Fibroblast of peridontal ligament (primary cell): Measurements from ENCODE around the gene EEF2KMT.
A peak's percentile ranks its signal among the peaks of the same experiment; 100 is the strongest.
"Not testable (repeated sequence)": the region's sequence is repeated elsewhere in the genome, so short reads cannot be mapped to it uniquely, and the experiment has no call there.

ENCODE experiments used
- DNase-seq: peaks from one replicate; pipeline ENCODE4 v3.0.0-alpha.2; 2010; ENCODE audit errors: extremely low read depth

EEF2KMT gene

DNA sequence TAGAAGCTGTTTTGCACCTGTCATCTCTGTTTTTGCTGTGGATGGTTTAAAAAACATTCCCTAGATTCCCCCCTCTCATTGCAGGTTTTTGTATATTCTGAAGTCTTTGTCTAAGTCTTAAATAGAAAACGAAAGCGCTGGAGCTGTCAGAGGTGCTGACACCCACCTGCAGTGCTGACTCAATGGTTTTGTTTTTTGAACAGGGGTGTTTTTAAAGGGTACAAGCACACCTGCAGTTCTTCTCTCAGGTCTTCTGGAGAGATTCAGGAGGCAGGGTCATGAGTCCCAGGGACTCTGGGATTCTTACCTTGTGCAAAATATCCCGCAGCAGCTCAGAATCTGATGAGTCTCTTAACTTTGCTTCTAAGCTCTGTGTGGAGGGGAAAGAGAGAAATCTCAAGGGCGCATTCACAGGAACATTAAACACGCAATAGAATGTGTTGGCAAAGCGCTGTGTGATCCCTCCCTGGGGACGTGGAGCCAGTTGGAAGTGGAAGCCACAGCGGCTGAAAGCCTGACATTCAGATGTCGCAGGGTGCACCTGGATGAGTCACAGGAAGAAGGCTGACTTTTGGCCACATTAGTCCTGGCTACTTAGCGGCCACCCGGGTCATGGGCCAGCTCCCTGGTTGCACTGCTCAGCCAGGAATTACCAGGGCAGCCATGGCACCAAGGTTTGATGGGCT is 2.3 kb downstream of the EEF2KMT start:
- not testable (repeated sequence) for DNase-seq

- DNase-seq = not testable (repeated sequence)
Observed at GRCh38 chr16:5093746-5094145, 3.8 kb downstream of the EEF2KMT start.

GRCh38 chr16:5093081-5093480 is 4.5 kb downstream of the EEF2KMT start:
- not testable (repeated sequence) for DNase-seq

- DNase-seq = not testable (repeated sequence)
Observed at GRCh38 chr16:5090592-5090991, 7.0 kb downstream of the EEF2KMT start.

DNA sequence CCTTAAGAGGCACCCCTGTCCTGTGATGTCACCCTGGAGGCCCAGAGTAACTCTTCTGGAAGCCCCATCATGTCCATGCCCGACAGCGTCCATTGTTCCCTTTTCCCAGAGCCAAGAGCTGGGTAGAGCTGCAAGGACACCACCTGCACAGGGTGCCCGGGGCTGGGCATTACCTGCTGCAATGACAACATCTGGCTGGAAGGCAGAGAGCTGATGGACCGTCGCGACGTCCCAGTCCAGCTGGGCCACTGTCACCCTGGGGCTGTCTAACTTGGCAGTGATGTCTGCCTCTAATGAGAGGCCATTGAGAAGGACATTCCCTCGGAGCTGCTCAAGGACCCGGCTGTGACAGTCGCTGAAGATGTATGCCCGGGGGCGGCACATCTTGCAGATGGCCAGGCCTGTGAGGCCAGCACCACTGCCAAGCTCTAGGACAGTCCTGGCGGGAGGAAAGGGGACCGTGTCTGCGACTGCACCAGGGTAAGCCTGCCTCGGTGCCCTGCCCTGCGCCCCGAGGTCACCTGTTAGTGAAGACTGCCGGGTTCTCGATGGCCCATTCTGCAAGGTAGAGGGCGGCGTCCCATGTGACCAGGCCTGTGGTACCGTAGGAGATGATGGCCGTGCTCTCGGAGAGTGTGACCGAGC is 7.6 kb downstream of the EEF2KMT start:
- not testable (repeated sequence) for DNase-seq

- DNase-seq = not testable (repeated sequence)
Observed at GRCh38 chr16:5088936-5089335, 8.7 kb downstream of the EEF2KMT start.

DNA sequence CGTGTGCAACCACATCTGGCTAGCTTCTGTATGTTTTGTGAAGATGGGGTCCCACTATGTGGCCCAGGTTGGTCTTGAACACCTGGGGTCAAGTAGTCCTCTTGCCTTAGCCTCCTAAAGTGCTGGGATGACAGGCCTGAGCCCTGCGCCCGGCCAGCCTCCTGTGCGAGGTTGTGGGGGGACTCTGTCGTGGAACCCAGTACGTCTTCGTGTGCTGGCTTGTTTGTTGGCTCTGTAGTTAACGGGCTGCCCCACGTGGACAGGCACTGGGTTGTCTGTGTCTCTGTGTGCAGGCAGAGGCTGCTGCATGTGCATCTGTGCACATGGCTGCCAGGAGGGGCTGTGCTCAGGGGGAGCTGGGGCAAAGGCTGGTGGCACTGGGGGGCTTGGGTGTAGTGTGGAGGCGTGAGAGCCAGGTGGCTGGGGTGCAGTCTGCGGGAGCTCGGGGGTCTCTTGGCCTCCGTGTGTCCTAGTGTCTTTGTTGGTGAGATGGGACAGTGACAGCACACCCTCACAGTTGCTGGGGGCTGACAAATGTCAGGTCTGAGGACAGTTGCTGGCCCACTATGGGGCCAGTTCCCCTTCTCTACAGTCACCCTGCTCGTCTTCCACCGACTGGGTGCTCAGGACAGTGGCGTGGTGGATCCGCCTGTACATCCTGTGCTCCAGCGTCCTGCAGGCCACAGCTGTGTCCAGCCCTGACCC is 9.4 kb downstream of the EEF2KMT start:
- DNase-seq = not testable (repeated sequence)

DNA sequence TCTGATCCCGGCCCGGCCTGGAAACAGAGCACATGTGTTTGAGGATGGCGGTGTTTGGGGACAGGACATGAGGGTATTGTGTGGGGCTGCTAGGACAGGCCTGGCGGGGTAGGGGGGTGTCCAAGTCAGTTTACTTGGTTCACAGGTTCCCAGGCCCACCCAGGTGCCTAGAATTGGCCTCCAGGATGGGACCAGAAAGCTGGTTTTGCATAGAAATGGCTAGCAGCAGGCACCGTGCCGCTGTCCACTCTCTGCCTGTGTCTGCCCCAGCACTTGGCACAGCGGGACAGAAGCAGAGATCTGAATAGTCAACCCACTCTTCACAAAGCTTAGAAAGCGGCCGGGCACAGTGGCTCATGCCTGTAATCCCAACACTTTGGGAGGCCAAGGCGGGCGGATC is 11.9 kb downstream of the EEF2KMT start:
- not testable (repeated sequence) for DNase-seq

- peak; percentile 58 for DNase-seq
Observed at GRCh38 chr16:5084802-5085201, 12.8 kb downstream of the EEF2KMT start.

DNA sequence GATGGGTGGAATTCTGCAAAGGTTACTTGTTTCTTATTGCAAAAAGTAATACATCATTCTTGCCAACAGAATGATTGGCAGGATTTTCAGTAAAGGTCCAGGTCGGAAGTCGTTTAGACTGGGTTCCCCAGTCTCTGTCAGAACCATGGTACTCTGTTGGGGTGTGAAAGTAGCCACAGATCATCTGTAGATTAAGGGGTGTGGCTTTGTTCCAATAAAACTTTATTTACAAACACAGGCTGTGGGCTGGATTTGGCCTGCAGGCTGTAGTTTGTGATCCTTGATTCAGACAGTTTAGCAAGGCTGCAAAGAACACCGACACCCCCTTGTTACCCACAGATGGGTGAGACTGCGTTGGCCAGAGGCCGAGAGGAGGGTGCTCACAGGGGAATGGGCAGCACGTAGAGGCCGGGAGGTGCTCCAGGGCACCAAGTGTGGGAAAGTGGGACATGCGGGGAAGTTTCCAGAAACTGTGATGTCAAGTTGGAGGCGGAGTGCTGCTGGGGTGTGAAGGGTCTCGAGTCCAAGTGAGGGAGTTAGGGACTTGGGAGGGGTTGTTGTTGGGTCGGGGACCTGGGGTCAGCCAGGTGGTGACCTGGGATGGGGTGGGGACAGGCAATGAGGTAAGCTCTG is 13.4 kb downstream of the EEF2KMT start:
- DNase-seq = not testable (repeated sequence)

GRCh38 chr16:5083646-5084045 is 13.9 kb downstream of the EEF2KMT start:
- not testable (repeated sequence) for DNase-seq

DNA sequence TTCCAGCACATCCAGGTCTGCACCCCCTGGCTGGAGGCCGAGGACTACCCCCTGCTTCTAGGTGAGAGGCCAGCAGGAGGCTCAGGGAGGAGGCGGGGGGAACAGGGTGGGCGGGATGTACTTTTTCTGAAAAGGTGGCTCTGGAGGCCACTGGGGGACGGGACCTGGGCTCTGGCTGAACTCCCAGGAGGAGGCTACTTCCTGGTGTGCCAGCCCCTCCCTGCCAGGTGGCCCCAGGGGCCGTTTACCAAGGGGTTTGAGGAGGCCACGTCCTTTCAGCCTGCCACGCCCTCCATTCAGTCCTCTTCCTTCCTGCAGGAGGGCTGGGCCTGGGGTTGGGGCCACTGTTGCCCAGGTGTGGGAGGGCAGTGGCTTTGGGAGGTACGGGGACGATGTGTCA is 16.6 kb downstream of the EEF2KMT start:
- DNase-seq = not testable (repeated sequence)

GRCh38 chr16:5080461-5080860 is 17.1 kb downstream of the EEF2KMT start:
- DNase-seq = not testable (repeated sequence)

DNA sequence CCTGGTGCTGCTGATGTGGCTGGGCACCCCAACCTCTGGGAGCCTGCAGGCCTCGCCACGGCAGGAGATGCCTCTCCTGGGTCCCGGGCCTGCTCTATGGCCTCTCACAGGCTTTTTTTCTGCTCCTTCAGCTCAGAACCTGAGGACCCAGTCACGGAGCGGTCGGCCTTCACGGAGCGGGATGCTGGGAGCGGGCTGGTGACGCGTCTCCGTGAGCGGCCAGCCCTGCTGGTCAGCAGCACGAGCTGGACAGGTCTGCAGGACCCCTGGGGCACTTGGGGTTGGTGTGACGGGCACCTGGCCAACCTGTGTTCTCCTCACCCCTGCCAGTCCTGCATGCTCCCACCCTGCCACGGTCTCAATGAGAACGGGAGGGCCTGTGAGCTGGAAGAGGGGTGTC is 19.0 kb downstream of the EEF2KMT start:
- no peak for DNase-seq

DNA sequence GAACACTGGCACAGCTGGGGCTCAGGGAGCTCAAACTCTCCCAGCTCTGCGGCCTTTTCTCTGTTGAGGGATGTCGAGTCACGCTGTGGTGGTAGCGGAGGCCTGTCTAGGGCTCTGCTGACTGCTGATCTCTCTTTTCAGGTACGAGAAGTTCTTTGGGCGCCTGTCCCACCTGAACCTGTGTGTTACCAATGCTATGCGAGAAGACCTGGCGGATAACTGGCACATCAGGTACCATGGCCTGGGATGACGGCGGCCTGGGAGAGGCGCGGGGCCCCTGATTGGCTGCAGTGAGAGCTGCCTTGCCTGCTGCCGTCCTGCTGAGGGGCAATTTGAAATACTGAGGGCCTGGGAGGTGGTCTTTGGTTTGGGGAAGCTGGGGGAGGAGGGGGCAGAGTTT is 20.3 kb downstream of the EEF2KMT start:
- no peak for DNase-seq

- no peak for DNase-seq
Observed at GRCh38 chr16:5075637-5076036, 22.0 kb downstream of the EEF2KMT start.

GRCh38 chr16:5073771-5074170 is 23.8 kb downstream of the EEF2KMT start:
- not testable (repeated sequence) for DNase-seq

GRCh38 chr16:5073279-5073629 is 24.3 kb downstream of the EEF2KMT start:
- peak; percentile 44 for DNase-seq

DNA sequence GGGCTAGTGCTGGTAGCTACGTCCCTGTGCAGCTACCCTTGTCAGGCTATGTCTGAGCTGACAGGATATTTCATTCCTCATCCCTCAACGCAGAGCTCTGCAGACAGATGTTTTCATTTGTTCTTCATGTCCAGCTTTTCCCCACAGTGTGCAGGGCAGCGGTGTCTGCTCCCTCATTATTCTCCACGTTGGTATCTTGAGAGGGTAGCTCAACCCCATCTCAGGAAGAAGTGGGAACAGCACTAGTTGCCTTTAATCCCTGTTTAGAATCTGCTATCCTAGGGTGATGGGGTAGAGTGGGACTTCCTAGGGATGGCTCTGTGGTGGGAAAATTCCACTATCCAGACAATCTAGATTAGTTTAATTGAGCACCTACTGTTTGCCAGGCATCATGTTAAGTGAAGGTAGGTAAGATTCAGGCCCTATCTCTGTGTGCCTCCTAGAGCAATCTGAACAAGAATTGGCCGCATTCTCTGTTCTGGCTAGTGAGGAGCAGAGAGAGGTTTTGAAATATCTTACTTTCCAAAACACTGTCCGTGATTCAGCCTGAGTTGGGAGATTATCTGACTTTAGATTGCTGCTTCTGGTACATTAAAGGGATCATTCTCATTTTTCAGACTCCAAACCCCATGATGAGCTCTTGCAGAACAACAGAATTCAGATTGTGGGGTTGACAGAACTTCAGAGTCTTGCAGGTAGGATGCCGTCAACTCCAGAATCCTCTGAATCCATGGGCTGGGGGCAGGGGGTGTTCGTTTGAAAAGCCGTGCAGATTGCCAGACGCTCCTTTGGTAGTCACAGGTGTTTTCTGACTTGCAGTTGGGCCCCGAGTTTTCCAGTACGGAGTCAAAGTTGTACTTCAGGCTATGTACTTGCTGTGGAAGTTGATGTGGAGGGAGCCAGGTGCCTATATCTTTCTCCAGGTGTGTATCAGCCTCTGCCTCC is 25.0 kb downstream of the EEF2KMT start:
- peak; percentile 5 for DNase-seq

- DNase-seq = peak; percentile 84
Observed at GRCh38 chr16:5071681-5072333, 25.8 kb downstream of the EEF2KMT start, which contains the start of gene ALG1. TSS of gene ALG1 (plus strand) at chr16:5071843. CDS start at chr16:5071850, 7 bp downstream.

GRCh38 chr16:5071341-5071680 is 26.3 kb downstream of the EEF2KMT start:
- DNase-seq = no peak
